GM18499 (cell line): Measurements from ENCODE around the gene ZNF581.

Source experiments
- ATAC-seq: cut with Tn5 transposase; IDR thresholded peaks from one replicate; pipeline ENCODE4 v1.9.1; 2021; ENCODE audit warnings: moderate number of reproducible peaks; ENCODE audit not compliant: insufficient read depth, unreplicated experiment

The ZNF581 gene

DNA sequence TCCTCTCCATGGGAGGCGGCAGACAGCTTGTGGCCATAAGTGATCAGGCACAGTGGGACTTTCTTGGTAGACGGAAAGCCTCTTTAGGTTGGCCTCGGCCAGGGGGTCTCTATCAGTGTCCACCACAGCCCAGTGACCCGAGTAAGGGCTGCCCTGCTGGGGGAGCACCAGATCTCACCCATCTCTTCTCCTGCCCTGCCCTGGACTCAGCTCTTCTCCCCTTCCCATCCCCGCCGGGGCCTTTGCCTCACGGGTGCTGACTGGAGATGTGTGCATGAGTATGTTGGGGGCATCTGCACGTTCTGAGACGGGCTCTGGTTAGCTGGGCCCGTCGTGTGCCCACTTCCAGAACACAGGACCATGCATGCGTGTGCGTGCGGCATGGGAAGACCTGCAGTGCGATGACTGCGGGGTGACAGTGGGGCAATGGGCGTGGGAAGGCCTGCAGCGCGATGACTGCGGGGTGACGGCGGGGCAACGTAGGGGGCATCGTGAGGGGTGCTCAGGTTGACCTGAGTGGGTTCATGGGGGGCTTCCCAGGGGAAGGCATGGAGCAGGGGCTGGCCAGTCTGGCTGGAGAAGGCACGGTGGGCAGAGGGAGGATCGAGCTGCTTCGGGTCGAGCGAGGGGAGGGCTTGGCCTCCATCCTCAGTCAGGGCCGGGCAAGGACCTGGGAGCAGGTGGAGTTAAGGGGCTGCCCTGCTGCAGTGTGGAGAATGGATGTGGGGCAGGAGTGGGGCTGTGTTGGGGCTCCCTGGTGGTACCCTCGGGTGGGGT lies 47.5 kb downstream of the ZNF581 start:
- no peak for ATAC-seq

DNA sequence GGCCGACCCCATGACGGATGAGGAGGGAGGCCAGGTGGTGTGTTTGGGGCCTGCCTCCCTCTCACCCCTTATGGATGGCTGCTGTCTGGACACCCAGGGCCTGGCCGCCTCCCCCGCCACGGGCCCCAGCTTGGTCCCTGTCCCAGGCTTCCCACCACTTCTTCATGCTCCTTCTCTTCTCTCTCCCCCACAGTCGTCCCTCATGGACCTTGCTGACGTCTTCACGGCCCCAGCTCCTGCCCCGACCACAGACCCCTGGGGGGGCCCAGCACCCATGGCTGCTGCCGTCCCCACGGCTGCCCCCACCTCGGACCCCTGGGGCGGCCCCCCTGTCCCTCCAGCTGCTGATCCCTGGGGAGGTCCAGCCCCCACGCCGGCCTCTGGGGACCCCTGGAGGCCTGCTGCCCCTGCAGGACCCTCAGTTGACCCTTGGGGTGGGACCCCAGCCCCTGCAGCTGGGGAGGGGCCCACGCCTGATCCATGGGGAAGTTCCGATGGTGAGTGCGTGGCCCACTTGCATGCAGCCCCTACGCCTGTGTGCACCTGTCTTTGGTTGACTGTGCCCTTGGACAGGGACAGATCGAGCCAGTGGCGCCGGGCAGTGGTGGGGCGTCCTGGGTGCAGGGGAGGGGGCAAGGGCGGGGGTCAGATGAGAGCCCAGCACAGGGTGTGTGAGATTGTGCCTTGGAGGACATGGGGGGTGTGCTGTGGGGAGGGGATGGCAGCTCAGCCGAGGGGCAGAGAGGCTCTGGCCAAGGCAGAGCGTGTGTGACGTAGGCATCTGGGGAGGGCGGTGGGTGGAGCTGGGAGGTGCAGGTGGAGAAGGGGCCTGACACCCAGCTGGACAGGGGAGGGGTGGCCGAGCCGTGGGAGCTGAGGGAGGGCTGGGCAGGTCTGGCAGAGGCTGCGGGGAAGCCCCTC lies 48.4 kb downstream of the ZNF581 start:
- ATAC-seq: no peak

DNA sequence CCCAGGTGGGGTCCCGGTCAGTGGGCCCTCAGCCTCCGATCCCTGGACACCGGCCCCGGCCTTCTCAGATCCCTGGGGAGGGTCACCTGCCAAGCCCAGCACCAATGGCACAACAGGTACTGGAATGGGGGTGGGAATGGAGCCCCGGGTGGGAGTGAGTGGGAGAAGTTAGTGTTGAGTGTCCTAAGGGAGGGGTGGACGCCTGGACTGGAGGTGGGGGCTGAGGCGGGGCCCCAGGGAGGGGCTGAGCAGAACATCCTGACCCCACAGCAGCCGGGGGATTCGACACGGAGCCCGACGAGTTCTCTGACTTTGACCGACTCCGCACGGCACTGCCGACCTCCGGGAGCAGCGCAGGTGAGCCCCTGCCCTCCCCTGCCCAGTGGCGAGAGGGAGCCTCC lies 49.2 kb downstream of the ZNF581 start:
- no peak for ATAC-seq

GRCh38 chr19:55693336-55693974 lies 50.0 kb downstream of the ZNF581 start:
- ATAC-seq: no peak

DNA sequence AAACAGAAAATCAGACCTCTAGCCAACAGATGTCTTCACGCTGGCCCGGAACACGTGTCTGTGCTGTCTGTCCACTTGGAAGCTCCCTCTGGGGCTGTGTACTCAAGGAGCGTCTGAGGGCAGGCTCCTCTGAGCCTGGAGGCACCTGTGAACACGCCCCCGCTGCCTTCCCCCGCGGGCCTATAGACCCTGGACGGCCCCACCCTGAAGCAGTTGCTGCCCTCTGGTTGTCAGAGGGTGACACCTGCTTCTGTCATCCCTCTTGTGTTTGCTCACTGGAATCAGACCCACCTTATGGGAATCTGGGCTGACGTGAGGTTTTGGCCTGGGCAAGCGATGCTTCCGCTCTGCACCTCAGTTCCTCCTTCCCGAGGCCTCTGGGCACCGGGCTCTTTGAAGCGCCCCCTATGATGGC lies 50.8 kb downstream of the ZNF581 start:
- ATAC-seq: no peak

GRCh38 chr19:55694656-55695491 lies 51.4 kb downstream of the ZNF581 start:
- ATAC-seq: no peak
